ENCODE data around the gene ITGA3. TPM values are rescaled to one million over a fixed set of nuclear protein-coding genes. Genes with fewer than 3 reads are reported as not detected.

ITGA3 gene
- total RNA-seq, 4 donors from 2014 or later: 44.4 to 86.3 (median 77.0) TPM

- Histone ChIP-seq H3K9me3 (no peaks in the 10 kb centered on the region), H3K4me1 (peaks cover 12 to 48% (median 16%) of the 10 kb centered on the region in 3 donors), H3K4me3 (no peak overlapping the region), H3K36me3 (no peaks in the 10 kb centered on the region), H3K27ac (no peak overlapping the region), H3K27me3 (peaks cover 5 to 41% (median 9%) of the 10 kb centered on the region in 4 donors)
- no peak for TF ChIP-seq POLR2A (IDR thresholded peaks at IDR 0.05)
- TF ChIP-seq, protein P1, sequence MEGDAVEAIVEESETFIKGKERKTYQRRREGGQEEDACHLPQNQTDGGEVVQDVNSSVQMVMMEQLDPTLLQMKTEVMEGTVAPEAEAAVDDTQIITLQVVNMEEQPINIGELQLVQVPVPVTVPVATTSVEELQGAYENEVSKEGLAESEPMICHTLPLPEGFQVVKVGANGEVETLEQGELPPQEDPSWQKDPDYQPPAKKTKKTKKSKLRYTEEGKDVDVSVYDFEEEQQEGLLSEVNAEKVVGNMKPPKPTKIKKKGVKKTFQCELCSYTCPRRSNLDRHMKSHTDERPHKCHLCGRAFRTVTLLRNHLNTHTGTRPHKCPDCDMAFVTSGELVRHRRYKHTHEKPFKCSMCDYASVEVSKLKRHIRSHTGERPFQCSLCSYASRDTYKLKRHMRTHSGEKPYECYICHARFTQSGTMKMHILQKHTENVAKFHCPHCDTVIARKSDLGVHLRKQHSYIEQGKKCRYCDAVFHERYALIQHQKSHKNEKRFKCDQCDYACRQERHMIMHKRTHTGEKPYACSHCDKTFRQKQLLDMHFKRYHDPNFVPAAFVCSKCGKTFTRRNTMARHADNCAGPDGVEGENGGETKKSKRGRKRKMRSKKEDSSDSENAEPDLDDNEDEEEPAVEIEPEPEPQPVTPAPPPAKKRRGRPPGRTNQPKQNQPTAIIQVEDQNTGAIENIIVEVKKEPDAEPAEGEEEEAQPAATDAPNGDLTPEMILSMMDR (IDR thresholded peaks at IDR 0.05): no peak
- intact Hi-C loops (cut with DNase I): no loop called here
- 41 to 70% methylated on average over 5 of the region's 6 CpGs for WGBS, 2 donors
- no peak for DNase-seq
Observed at GRCh38 chr17:50127697-50128361, 71.9 kb downstream of the ITGA3 start.

GRCh38 chr17:50128441-50129352 is 72.8 kb downstream of the ITGA3 start:
- H3K27ac ChIP-seq: peak overlapping the region in 2 of 4 donors; percentile 4 to 29
- TF ChIP-seq, protein P1 (IDR thresholded peaks at IDR 0.05): no peak
- TF ChIP-seq POLR2A (IDR thresholded peaks at IDR 0.05): no peak
- peaks cover 5 to 41% (median 9%) of the 10 kb centered on the region in 4 donors for H3K27me3 ChIP-seq
- intact Hi-C loops (cut with DNase I): no loop called here
- no peak for DNase-seq
- H3K36me3 ChIP-seq: no peaks in the 10 kb centered on the region
- H3K4me3 ChIP-seq: peak overlapping the region; percentile 24 to 73 (median 42)
- peaks cover 12 to 54% (median 15%) of the 10 kb centered on the region in 3 donors for H3K4me1 ChIP-seq
- WGBS, 2 donors: 30 to 31% methylated on average over 23 to 24 of the region's 32 CpGs
- H3K9me3 ChIP-seq: no peaks in the 10 kb centered on the region

DNA sequence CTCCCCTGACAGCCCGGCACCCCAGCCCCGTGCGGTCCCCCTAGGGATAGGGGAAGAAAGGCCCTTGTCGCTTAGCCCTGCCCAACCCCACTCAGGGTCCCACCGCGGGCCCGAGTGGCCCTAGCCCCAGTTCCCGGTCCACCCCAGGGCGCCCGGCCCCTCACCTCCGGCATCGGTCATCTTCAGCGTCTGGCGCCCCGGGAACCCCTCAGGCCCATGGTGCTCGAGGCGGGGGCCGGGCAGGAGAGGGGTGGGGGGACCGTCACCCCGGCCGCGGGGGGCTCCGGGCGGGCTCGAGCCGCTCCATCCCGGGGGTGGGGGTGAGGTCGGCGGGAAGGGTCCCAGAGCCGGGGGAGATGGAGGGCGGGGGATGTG is 73.4 kb downstream of the ITGA3 start:
- no CpG with 5 or more reads among the region's 31 CpGs for WGBS, 2 donors

DNA sequence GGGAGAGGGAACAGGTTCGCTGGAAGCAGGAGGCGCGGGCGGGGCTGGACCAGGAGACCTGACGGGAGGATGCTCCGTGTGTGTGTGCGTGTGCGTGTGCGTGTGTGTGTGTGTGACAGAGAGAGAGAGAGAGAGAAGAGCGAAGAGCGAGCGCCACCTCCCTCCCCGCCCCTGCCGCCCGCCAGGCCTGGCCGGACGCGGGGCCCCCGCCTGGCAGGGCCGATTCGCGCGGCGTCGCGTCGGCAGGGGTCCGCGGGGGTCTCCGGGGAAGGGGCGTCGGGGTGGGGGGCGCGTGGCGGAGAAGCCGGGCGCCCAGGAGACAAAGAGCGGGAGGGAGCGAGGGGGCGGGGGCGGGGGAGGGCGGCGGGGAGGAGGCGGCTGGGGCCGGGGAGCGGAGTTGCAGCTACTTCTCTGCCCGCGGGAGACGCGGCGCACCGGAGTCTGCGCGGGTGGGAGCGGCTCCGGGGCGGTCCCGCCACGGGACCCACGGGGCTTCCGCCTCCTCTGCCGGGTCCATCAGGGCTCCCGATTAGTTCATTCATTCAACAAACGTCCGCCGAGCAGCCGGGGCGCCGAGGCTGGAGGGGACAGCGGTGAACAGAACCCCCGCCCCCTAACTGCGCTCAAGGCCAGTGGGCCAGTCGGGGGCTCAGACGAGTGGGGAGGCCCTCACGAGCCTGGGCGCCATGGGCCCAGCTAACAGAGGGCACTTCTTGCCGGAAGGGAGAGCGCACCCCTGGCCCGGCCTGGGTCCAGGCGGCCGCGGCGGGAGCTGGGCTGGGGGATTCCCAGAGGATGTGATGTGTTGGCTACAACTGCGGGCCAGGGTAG is 74.0 kb downstream of the ITGA3 start, which contains the start of gene SAMD14:
Gene SAMD14 (minus strand): TSS at position 433 of the 831 bp plus-strand sequence. CDS start 5,201 bp downstream, outside the sequence.
- 0 to 5% methylated on average over 5 to 8 of the region's 84 CpGs for WGBS, 2 donors
- Histone ChIP-seq H3K4me1 (peaks cover 11 to 60% (median 12%) of the 10 kb centered on the region in 3 donors), H3K27me3 (peaks cover 5 to 41% (median 9%) of the 10 kb centered on the region in 4 donors), H3K4me3 (peak within 1 kb of the TSS; percentile 24 to 73 (median 42)), H3K36me3 (peaks cover 3 to 10% (median 6%) of the 10 kb centered on the region in 3 donors), H3K9me3 (no peaks in the 10 kb centered on the region), H3K27ac (peak within 1 kb of the TSS in 2 of 4 donors; percentile 9 to 29)
- no peak for DNase-seq
- intact Hi-C loops (cut with DNase I): no loop called here
- no peak for TF ChIP-seq POLR2A (IDR thresholded peaks at IDR 0.05)
- TF ChIP-seq, protein P1 (IDR thresholded peaks at IDR 0.05): no peak

More for the DNA sequence above, 73.4 kb downstream of the ITGA3 start:
- no peak for DNase-seq
- H3K9me3 ChIP-seq: no peaks in the 10 kb centered on the region
- peaks cover 0 to 4% (median under 1%) of the 10 kb centered on the region in 3 donors for H3K36me3 ChIP-seq
- peak overlapping the region in 1 of 4 donors; percentile 9 for H3K27ac ChIP-seq
- intact Hi-C loops (cut with DNase I): no loop called here
- peaks cover 11 to 55% (median 12%) of the 10 kb centered on the region in 3 donors for H3K4me1 ChIP-seq
- TF ChIP-seq POLR2A (IDR thresholded peaks at IDR 0.05): no peak
- TF ChIP-seq, protein P1 (IDR thresholded peaks at IDR 0.05): no peak
- H3K27me3 ChIP-seq: peaks cover 5 to 41% (median 9%) of the 10 kb centered on the region in 4 donors
- peak overlapping the region; percentile 24 to 73 (median 42) for H3K4me3 ChIP-seq
